GM18520 (cell line): ENCODE results near the gene MAP4K3.

Source experiments
- ATAC-seq: cut with Tn5 transposase; IDR thresholded peaks from one replicate; pipeline ENCODE4 v1.9.1; 2021; ENCODE audit not compliant: unreplicated experiment

Gene MAP4K3

DNA sequence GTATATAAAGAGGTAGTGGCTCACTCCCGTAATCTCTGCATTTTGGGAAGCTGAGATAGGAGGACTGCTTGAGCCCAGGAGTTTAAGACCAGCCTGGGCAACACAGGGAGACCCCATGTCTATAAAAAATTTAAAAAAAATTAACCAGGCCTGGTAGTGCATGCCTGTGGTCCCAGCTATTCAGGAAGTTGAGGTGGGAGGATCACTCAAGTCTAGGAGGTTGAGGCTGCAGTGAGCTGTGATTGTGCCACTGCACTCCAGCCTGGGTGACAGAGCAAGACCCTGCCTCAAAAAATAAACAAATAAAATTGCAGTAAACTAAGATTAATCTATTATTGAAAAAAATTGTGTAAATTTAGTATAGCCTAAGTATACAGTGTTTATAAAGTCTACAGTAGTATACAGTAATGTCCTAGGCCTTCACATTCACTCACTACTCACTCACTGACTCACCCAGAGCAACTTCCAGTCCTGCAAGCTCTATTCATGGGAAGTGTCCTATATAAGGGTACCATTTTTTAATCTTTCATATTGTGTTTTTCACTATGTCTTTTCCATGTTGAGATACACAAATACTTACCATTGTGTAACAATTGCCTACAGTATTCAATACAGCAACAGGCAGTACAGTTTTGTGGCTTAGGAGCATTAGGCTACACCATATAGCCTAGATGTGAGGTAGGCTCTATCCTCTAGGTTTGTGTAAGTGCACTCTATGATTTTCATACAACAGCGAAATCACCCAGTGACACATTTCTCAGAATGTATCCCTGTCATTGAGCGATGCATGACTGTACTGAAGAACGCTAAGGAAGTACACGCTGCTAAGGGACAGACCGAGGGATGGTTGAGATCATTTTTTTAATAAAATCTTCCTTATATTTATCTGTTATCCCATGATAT lies 10.4 kb upstream of the MAP4K3 start:
- ATAC-seq: no peak

DNA sequence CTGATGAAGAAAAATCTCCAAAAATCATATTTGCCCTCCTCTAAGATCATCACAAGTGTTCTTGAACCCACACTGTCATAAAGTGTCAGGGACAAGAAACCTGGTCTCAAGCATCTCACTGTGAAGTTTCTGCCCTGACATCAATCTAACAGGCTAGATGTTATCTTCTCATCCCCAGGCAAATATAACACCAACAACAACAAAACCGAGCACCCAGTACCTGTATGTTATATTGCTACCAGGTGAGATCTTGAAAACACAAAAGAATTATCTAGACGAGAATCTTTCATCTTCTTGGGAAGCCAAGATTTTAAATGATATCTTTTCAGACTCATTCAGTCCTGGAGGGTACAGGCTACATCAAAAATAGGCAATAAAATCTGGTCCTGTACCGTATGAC lies 8.8 kb upstream of the MAP4K3 start:
- no peak for ATAC-seq

DNA sequence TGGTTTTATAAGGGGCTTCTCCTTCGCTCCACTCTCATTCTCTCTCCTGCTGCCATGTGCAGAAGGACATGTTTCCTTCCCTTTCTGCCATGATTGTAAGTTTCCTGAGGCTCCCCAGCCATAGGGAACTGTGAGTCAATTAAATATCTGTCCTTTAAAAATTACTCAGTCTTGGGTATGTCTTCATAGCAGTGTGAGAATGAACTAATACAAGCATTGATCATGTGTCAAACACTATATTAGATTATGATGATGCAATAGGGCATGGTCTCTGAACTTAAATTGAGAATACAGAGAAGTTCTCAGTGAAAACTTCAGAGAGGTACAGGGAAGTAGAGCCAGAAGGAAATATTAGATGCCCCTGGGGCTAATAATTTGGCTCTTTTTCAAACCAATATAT lies 5.9 kb upstream of the MAP4K3 start:
- ATAC-seq: no peak

DNA sequence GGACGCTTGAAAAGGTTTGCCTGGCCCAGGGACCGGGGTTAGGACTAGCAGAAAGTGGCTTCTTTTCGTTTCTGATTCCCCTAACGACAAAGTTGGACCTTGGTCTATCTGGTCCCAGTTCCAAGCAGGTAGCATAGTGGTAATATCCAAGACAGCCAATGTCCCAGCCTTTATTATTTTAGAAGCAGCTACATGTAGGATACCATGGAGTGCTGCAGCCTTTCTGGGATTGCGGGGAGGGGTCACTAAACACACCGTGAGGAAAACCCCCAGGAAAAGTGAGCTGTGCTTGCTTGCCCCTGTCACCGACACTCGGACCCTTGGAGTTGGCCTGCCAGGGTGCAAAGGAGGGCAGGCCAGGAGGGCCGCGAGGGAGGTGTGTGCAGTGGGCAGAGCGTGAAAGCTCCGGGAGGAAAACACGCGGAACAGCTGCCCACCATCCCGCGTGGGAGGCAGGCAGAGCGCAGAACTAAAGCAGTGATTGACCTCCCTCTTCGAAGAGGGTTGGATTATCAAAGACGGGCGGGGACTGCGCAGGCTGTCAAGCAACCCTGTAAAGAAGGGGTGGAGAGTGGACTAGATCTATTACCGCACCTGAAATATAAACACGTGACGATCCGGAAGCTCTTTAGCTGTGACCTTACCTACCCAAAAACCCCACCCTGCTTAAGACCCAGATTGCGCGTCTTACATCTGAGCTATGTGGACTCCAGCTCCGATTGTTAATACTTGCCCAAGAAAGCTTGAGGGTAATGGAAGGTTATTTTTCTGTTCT lies 624 bp upstream of the MAP4K3 start:
- ATAC-seq: no peak

DNA sequence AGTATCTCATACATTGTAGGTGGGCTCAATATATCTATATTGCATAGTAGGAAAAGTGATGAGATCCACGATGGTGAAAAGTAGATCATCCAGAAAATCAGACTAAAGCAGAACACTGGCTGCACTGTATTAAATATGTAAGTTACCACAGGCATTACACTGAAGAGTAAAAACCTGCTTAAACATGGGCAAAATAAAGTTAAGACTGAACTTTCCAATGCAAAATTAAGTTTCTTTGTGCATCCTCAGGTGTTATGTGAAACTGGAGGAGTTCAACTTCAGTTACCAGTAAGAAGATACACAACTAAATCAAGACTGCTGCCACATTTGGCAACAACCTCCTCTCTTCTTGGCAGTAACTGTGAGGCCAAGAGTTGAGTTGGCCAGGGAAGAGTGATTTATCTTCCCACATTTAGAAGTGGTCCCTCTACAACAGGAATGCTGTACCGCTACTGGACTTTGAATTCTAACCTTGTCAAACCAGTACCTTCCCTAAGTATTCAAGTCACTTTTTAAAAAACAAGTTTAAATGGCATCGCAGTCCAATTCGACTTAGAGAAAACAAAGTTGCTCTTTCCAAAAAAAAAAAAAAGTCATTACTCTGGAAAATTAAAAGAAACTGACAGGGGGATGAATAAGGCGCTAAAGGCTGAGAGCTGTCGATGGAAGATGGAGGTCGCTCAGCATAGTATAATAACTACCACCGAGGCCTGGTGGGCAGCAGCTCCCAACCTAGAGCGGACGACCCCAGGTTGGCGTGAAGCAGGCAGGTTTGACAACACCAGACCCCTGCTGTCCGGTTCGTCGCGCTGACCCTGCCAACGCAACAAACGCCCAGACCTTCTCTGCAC lies 1.1 kb downstream of the MAP4K3 start:
- no peak for ATAC-seq

DNA sequence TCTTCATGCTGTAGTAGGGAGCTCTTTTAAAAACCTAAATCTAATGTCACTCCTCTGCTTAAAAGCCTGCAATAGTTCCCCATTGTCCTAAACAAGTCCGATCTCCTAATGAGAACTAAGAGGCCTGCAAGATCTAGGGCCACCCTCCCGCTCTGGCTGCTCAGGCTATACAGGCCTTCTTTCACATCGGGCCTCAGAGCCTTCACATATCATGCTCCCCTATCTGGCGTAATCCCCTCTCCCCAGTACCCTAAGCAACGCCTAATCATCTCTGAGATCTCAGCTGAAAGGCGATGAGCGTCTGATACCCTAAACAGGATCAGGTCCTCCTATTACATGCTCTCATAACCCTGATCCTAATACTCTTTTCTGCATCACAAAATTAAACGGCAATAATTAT lies 1.9 kb downstream of the MAP4K3 start:
- no peak for ATAC-seq

DNA sequence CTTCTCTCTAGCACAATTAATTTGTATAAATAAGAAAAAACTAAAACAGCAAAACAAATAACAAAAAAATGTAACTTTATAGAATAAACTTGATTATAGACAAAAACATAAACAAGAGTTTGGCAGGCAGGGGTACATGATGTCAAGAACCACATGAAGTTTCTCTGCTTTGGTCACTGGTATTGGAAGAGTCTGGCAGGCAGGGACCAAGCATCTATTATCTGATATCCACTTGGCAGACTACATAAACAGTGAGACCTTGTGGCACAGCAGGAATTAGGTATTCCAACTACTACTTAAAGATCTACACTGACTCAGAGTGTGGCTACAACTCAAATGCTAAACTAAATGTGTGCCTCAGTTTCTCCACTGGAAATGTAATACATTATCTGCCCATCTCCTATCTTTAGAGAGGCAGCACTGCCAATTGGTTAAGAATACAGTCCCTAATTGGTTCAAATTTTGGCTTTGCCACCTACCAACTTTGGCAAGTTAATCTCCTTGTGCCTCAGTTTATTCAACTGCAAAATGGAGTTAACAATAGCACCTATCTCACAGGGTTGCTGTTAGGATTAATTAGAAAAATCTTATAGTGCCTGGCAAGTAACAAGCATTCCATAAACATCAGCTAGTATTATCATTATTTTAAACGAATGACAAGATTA lies 2.7 kb downstream of the MAP4K3 start:
- no peak for ATAC-seq

DNA sequence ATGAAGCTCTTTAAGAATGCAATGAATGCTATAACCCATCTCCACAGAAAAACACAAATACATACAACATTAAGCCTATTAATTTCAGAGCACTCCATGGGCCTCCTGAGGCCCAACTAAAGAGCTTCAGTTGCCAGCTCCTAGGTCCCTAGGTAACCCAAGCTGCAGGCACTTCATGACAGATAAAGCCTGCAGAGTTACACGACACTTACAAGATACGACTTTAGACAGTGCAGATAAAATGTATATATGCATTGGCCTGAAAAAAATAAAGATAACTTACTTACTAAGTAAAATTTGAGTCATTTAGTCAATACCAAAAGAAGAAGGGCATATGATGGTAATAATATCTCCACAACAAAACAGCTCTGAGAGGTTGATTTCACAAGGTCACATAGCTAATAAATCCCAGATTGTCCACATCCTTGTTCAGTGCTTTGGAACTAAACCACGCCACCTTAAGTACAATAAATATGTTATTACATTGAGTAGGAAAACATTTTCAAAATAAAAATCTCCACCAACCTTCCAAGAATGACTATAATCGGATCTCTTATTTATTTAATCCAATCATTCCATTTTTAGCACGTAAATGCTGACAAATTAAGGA lies 3.4 kb downstream of the MAP4K3 start:
- ATAC-seq: no peak

DNA sequence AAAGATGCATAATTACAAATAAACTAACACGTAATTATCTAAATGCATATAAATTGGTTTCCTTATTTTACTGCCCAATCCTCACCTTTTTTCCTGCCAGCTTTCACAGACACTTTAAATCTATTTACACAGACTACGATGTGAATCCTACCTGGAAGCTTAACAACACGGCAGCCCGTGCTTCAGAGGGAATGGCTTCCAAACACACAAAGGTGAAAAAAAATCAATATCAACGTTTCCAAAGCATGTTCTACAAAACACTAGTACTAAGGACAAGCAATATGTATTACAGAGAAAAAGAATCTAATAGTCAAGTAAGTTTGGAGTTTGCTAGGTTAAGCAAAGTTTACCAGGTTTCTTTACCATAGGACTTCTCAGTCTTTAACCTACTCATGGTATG lies 4.4 kb downstream of the MAP4K3 start:
- ATAC-seq: no peak

DNA sequence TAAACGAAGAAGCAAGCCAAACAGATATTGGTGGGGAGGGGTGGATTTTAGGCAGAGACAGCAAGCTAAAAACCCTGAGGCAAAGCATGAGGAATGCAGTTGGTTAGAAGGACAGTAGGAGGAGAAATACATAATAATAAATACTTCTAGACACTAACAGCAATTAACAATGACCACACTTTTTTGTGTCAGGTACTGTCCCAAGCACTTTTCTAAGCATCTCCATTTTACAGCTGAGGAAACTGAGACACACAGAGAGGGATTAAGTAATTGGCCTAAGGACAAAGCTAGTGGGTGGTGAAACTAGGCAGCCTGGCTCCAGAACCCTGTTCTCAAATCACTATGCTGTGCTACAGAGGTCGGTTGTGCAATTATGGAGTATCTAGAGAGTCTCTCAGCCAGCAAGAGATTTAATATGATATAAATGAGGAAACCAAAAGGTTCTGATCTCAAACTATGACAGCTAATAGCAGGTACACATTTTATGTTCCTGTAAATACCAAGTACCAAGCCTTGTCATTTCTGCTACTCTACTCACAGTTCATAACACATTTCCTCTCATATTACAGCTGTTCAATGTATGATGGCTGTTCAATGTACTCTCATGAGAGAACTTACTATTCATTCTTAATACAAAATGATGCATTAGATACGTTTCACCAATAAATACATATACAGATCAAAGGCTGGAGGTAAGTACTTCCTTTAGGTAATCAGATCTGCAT lies 5.3 kb downstream of the MAP4K3 start:
- no peak for ATAC-seq

DNA sequence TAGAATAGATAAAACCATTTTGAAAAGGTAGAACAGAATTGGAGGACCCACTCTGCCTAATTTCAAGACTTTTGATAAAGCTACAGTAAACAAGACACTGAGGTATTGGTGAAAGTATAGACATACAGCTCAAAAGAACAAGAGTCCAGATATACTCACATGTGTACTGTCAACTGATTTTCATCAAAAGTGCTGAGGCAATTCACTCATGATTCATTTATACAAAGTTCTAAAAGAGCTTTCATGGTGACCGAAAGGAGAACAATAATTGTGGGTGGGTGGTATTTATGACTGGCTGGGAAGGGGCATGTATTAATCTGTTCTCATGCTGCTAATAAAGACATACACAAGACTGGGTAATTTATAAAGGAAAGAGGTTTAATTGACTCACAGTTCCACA lies 7.3 kb downstream of the MAP4K3 start:
- ATAC-seq: no peak

DNA sequence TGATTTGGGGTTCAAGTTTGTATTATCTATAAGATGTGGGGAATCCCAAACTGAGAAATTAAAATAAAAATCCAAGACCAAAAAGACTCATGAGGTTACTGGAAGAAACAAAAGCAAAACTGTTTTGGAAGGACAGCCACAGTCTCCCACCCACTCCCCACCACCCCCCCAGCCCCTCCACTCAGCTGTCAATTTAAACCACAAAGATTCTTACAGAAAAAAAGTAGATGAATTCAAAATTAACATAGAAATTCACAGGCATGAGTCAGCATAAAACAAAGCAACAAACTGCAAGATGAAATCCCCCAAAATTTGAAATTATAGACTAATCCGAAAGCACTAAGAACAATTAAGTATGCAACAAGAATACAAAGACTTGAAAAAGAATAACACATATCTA lies 12.1 kb downstream of the MAP4K3 start:
- ATAC-seq: no peak

DNA sequence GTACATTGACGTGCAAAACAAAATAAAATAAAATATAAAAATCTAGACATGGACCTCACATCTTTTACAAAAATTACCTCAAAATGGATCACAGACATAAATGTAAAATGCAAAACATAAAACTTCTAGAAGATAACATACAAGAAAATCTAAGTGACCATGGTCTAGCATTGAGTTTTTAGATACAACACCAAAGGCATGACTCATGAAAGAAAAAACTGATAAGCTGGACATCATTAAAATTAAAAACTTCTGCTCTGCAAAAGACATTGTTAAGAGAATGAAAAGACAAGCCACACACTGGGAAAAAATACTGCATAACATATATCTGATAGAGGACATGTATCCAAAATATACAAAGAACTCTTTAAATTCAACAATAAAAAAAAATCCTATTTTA lies 14.4 kb downstream of the MAP4K3 start:
- ATAC-seq: no peak

DNA sequence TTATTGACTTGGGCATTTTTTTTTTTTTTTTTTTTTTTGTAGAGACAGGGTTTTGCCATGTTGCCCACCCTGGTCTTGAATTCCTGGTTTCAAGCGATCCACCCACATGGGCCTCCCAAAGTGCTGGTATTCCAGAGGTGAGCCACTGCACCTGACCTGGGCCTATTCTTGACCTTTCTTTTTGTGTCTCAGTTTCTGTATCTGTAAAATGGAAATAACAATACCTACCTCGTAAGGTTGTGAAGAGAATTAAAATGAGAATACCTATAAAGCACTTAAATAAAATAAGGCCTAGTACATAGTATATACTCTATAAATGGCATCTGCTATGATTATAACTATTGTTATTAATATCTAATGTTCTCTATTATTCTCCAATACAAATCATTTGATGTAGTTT lies 15.7 kb downstream of the MAP4K3 start:
- ATAC-seq: no peak

DNA sequence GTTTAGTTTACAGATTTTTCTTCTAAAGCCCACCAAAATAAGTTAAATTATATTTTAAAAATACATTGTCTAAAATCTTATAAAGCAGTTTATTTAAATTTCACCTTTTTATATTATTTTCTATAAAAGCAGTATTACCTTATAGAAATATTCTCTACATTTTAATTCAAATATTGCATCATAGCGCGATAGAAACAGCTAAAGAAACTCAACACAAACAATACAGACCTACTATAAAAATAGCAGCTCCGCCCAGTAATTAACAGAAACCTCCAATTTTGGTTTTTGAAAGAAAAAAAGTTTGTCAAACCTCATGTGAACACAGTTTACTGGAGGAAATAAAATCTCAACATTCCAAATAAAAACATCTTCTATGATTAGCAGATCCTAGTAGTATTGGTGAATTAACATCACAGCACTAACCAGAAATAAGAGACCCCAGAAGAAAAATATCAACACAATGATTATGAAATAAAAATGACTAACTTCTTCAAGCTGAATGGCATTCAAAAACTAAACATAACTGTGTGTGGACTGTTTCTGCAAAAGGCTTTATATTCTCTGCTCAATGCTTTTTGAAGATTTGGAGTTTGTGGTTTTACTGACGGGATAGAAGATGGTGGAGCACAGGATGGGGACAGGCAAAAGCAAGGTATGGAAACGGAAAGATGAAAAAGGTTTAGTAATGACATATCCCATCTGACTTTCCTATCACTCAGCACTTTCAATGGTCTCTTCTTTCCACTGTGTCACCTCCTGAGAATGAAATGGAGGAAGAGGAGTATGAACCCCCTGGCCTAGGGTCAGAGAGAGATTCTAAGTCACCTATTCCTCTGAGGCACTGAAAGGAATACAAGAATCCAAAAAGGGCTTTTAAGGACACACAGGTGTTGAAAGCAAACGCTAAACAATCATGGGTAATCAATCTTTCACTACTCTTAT lies 17.5 kb downstream of the MAP4K3 start:
- ATAC-seq: no peak

DNA sequence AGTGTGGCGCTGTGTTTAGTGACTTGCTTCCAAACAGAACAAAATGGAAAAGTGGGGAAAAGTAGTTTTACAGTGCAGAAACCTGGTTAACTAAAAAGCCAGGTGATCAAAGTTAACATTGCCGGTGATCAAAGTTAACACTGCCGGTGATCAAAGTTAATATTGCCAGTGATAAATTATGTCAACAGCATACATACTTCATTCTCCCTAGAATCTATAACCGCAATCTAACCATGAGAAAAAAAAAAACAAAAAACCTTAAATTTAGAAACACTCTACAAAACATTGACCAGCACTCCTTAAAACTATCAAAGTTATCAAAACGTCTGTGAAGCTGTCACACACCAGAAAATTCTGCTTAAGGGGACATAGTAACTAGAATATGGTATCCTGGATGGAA lies 18.6 kb downstream of the MAP4K3 start:
- no peak for ATAC-seq

DNA sequence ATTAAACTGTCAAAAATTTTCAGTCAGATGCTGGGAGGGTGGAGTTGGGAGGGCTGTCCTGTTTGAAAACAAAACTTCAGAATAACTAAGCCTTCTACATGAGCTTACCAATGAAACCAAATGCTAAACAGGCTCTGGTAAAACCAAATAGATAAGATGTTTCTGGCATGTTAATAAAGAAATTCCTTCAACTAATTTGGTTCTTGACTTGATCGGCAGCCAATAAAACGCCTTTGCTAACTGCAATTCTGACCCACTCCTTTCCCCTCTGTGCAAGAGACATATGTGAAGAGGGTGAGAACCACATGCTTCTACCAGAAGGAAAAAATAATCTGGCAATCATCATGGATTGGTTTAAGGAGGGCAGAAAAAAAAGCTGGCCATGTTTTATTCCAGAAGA lies 20.9 kb downstream of the MAP4K3 start:
- no peak for ATAC-seq

DNA sequence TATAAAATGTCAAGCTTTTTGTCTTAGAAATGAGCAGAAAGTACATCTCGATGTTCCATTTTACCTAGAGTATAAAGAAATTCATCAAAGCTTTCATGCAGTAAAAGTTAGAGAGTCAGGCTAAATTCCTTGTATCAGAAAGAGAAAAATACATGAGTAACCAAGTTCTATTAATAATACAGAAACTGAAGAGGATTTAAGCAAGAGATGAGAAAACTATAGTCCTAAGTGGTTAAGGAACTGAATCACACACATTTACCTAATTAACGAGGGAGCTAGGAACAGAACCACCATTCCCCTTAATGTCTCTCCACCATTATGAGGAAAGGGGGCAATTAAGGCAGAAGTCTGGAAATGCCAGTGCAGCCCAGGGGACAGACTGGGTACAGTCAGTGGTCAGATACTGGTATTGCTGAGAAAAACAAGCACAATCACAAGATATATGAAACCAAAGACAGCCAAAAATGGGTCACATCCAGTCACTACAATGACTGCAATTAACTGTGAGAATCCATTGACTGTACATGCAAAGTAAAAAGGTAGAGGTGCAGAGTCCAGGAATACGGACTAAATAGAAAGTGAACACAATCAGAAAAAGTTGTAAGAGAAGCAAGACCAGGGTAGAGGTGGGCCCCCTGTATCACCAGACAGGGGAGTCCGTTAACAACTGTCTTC lies 23.9 kb downstream of the MAP4K3 start:
- ATAC-seq: no peak
